Measurements from ENCODE around the gene IL22RA1. TPM values are rescaled to one million over a fixed set of nuclear protein-coding genes. Genes with fewer than 3 reads are reported as not detected.

IL22RA1 gene
- polyA plus RNA-seq, 1 donor from 2014 or later, result not detected

DNA sequence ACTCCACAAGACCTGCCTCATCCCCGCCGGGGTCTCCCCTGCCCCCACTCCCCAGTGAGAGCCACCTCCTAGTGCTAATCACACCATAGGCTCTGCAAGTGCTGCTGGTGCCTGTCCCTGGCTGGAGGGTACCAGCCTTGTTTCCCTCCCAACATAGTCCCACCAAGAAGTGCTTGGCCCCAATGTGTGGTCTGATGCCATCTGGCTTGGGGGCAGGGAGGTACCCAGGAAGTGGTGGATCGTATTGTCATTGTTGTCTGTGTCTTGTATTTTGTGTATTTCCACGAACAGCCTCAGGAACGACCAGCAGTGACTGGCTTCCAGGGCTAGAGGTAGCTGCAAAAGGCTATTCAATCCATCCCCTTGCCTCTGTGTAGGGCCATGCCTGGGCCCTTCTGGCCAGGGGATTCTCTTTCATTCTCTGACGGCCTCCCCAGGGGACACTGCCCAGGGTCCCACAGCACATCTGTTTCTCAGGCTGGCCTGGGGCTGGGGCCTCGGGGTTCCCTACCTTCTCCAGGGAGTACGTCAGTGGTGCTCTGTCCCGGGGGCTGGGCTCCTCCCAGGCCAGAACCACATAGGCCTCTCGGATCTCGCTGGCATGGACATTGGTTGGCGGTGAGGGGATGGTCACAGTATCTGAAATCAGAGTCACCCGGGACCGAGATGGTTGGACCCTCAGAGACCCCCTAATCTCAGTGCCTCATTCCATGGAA, 53.8 kb downstream of the IL22RA1 start:
- Histone ChIP-seq H3K9ac (ENCODE audit: low read length) (no peak overlapping the region), H3K36me3 (ENCODE audit: insufficient read depth, low read length) (no peaks in the 10 kb centered on the region), H3K4me3 (ENCODE audit: low read length) (no peak overlapping the region), H3K4me2 (ENCODE audit: low read length) (no peak overlapping the region), H3K9me2 (ENCODE audit: insufficient read depth, low read length) (no peaks in the 10 kb centered on the region), H3K27me3 (ENCODE audit: insufficient read depth, low read depth, low read length) (no peaks in the 10 kb centered on the region), H3K79me2 (replicated peaks; ENCODE audit: insufficient read depth, low read length) (no peaks in the 10 kb centered on the region), H3F3A (ENCODE audit: insufficient read depth, low read length, poor library complexity, severe bottlenecking) (no peaks in the 10 kb centered on the region), H3K27ac (ENCODE audit: low read length) (no peak overlapping the region), H3K9me3 (ENCODE audit: low read length) (no peaks in the 10 kb centered on the region), H4K20me1 (ENCODE audit: insufficient read depth) (no peaks in the 10 kb centered on the region), H2AFZ (ENCODE audit: low read depth, low read length) (no peak overlapping the region)
- TF ChIP-seq, protein P1, sequence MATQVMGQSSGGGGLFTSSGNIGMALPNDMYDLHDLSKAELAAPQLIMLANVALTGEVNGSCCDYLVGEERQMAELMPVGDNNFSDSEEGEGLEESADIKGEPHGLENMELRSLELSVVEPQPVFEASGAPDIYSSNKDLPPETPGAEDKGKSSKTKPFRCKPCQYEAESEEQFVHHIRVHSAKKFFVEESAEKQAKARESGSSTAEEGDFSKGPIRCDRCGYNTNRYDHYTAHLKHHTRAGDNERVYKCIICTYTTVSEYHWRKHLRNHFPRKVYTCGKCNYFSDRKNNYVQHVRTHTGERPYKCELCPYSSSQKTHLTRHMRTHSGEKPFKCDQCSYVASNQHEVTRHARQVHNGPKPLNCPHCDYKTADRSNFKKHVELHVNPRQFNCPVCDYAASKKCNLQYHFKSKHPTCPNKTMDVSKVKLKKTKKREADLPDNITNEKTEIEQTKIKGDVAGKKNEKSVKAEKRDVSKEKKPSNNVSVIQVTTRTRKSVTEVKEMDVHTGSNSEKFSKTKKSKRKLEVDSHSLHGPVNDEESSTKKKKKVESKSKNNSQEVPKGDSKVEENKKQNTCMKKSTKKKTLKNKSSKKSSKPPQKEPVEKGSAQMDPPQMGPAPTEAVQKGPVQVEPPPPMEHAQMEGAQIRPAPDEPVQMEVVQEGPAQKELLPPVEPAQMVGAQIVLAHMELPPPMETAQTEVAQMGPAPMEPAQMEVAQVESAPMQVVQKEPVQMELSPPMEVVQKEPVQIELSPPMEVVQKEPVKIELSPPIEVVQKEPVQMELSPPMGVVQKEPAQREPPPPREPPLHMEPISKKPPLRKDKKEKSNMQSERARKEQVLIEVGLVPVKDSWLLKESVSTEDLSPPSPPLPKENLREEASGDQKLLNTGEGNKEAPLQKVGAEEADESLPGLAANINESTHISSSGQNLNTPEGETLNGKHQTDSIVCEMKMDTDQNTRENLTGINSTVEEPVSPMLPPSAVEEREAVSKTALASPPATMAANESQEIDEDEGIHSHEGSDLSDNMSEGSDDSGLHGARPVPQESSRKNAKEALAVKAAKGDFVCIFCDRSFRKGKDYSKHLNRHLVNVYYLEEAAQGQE (IDR thresholded peaks at IDR 0.05; ENCODE audit: borderline replicate concordance), result no peak
- TF ChIP-seq TAF1 (IDR thresholded peaks at IDR 0.05; ENCODE audit: low read depth), result no peak
- no peak for TF ChIP-seq EP300 (conservative IDR thresholded peaks at IDR 0.05; ENCODE audit: poor library complexity, severe bottlenecking)
- TF ChIP-seq EZH2 (IDR thresholded peaks at IDR 0.05; ENCODE audit: borderline replicate concordance, insufficient read depth, low read length, poor library complexity, severe bottlenecking), result no peak
- TF ChIP-seq, protein P2, sequence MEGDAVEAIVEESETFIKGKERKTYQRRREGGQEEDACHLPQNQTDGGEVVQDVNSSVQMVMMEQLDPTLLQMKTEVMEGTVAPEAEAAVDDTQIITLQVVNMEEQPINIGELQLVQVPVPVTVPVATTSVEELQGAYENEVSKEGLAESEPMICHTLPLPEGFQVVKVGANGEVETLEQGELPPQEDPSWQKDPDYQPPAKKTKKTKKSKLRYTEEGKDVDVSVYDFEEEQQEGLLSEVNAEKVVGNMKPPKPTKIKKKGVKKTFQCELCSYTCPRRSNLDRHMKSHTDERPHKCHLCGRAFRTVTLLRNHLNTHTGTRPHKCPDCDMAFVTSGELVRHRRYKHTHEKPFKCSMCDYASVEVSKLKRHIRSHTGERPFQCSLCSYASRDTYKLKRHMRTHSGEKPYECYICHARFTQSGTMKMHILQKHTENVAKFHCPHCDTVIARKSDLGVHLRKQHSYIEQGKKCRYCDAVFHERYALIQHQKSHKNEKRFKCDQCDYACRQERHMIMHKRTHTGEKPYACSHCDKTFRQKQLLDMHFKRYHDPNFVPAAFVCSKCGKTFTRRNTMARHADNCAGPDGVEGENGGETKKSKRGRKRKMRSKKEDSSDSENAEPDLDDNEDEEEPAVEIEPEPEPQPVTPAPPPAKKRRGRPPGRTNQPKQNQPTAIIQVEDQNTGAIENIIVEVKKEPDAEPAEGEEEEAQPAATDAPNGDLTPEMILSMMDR (IDR thresholded peaks at IDR 0.05; ENCODE audit: poor library complexity, severe bottlenecking), result no peak
- no peak for TF ChIP-seq RAD21 (conservative IDR thresholded peaks at IDR 0.05)
- TF ChIP-seq MXI1 (conservative IDR thresholded peaks at IDR 0.05; ENCODE audit: poor library complexity, severe bottlenecking), result no peak
- TF ChIP-seq SMC3 (conservative IDR thresholded peaks at IDR 0.05; ENCODE audit: poor library complexity), result no peak
- TF ChIP-seq POLR2AphosphoS5 (IDR thresholded peaks at IDR 0.05), result no peak

DNA sequence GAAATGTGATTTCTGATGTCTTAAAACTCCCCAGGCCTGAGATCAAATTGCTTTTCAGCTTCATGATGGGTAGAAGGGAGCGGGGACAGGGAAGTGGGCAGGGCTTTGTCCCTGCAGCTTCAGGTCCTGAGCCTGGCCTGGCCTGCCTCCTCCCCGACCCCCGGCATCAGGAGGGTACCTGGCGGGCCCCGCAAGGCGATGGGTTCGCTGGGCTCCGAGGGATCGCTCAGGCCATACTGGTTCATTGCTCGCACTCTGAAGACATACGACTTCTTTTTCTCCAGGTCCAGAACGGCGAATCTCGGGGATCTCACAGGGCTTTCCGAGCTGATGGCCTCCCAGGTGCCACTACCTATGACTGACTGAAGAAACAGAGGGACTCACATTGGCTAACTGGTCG, 56.5 kb downstream of the IL22RA1 start:
- H3K27me3 ChIP-seq (ENCODE audit: insufficient read depth, low read depth, low read length), result no peaks in the 10 kb centered on the region
- no peaks in the 10 kb centered on the region for H3F3A ChIP-seq (ENCODE audit: insufficient read depth, low read length, poor library complexity, severe bottlenecking)
- no peak overlapping the region for H3K27ac ChIP-seq (ENCODE audit: low read length)
- H2AFZ ChIP-seq (ENCODE audit: low read depth, low read length), result no peak overlapping the region
- no peaks in the 10 kb centered on the region for H3K79me2 ChIP-seq (replicated peaks; ENCODE audit: insufficient read depth, low read length)
- H3K9me2 ChIP-seq (ENCODE audit: insufficient read depth, low read length), result no peaks in the 10 kb centered on the region
- no peaks in the 10 kb centered on the region for H4K20me1 ChIP-seq (ENCODE audit: insufficient read depth)
- H3K4me3 ChIP-seq (ENCODE audit: low read length), result no peak overlapping the region
- no peaks in the 10 kb centered on the region for H3K9me3 ChIP-seq (ENCODE audit: low read length)
- H3K36me3 ChIP-seq (ENCODE audit: insufficient read depth, low read length), result no peaks in the 10 kb centered on the region
- TF ChIP-seq RAD21 (conservative IDR thresholded peaks at IDR 0.05) (no peak), POLR2AphosphoS5 (IDR thresholded peaks at IDR 0.05) (no peak), SMC3 (conservative IDR thresholded peaks at IDR 0.05; ENCODE audit: poor library complexity) (no peak), EP300 (conservative IDR thresholded peaks at IDR 0.05; ENCODE audit: poor library complexity, severe bottlenecking) (no peak)
- TF ChIP-seq, protein P1 (IDR thresholded peaks at IDR 0.05; ENCODE audit: borderline replicate concordance), result no peak
- no peak overlapping the region for H3K9ac ChIP-seq (ENCODE audit: low read length)
- no peak overlapping the region for H3K4me2 ChIP-seq (ENCODE audit: low read length)
